Germinal center (tissue), 1 donor: ENCODE data around the gene NXPH3.
A peak's percentile ranks its signal among the peaks of the same experiment; 100 is the strongest.
"Not testable (repeated sequence)": the region's sequence is repeated elsewhere in the genome, so short reads cannot be mapped to it uniquely, and the experiment has no call there.

Source experiments
- DNase-seq: peaks from one replicate; pipeline ENCODE4 v3.0.0; 2012; ENCODE audit warnings: mixed read lengths, low spot score

NXPH3 gene

DNA sequence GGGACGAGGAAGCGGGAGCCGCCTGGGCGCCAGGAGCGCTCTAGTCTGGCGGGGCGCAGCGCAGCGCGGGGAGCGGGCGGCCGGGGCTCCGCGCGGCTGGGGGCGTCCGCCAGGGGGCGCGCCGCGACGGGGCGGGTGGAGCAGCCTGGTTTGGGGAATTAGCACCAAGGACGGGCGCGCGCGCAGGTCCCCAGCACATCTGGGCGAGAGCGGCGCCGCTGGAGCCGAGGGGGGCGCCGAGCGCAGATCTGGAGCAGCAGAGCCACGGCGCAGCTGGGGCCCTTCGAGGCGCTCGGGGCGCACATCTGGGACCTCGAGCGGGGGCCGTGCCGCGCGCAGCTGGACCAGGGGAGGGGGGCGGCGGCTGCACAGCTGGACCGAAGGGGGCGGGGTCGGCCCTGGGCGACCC lies at the start of gene NXPH3:
NXPH3 (plus strand) TSS at position 193 of the 409 bp plus-strand sequence. CDS start 349 bp downstream, outside the sequence.
- DNase-seq: peak; percentile 81

DNA sequence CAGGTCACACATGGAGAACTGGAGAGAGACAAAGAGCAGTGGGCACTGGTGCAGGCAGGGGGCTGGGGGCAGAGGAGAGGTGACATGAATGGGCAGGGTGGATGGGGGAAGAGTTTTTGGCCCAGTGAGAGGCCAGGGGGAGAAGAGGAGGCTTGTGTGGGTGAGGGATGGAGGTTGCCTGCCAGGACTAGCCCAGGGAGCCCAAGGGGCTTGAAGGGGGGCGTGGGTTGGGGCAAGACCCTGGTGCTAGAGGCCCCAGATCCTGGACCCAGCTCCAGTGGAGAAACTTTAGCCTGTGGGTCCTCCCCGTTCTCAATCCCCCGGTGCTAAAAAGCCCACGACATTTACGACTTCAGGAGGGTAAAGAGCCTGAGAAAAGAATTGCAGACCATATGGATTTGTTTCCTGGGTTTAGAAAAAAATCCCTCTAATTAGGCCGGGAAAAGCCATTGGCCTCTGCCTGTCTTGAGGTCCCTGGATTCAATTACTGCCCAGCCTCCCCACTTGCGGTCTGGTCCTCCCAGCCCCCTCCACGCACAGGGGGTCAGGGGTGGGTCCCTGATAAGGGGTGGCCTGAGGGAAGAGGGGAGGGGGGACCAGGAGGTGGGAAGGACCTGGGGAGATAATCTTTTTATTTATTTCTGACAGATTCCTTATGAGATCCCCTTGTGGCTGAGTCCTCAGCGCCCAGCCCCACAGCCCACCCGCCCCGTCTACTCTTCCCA lies 47.6 kb upstream of the NXPH3 start:
- DNase-seq: no peak

GRCh38 chr17:49528966-49529365 lies 46.7 kb upstream of the NXPH3 start:
- no peak for DNase-seq

DNA sequence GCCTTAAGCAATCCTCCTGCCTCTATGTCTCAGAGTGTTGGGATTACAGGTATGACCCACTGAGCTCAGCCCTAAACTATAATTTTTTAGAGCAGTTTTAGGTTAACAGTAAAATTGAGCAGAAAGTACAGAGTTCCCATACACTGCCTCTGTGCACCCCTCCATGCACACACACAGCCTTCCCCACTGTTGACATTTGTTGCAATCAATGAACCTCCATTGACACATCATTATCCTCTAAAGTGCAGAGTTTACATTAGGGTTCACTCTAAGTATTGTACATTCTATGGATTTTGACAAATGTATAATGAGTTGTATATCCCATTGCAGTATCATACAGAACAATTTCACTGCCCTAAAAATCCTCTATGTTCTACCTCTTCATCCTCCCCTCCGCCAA lies 45.6 kb upstream of the NXPH3 start:
- no peak for DNase-seq

- DNase-seq: no peak
These were observed 31.8 kb upstream of the NXPH3 start for GRCh38 chr17:49543860-49544259.

GRCh38 chr17:49545007-49545660 lies 30.5 kb upstream of the NXPH3 start:
- no peak for DNase-seq

DNA sequence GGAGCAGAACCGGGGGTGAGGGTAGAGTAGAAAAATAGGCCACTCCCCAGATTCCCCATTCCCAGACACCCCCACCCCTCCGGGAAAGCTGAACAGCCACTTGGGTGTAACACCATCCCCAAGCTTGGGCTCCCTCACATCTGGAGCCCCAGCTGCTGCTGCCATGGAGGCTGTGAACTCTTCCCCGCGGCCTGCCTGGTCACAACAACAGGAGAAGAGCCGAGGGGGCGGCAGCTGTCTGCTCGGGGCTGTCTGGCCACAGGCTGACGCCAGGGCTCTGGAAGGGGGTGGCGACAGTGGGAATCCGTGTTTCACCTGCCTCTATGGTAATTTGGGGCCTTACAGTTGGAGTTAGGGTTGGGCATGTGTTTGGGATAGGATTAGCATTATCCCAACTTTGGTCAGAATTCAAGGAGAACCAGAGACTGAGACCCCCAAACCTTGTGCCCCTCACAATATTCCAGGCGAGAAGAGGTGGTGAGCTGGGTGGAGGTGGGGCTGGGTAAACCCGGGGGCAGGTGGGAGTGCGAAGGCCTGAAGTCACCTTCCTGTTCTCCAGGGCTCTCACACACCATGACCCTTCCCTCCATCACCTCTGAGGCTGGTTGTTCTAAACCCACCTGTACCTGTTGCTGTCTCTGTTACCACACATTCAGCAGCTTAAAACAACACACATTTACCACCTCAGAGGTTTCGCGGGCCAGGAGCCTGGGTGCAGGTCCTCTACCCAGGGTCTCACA lies 29.7 kb upstream of the NXPH3 start:
- no peak for DNase-seq

- DNase-seq: no peak
These were observed 28.8 kb upstream of the NXPH3 start for GRCh38 chr17:49546546-49547535.

- no peak for DNase-seq
These were observed 28.1 kb upstream of the NXPH3 start for GRCh38 chr17:49547566-49547965.

GRCh38 chr17:49548051-49548505 lies 27.6 kb upstream of the NXPH3 start:
- no peak for DNase-seq

GRCh38 chr17:49548506-49549310 lies 27.0 kb upstream of the NXPH3 start:
- DNase-seq: no peak

DNA sequence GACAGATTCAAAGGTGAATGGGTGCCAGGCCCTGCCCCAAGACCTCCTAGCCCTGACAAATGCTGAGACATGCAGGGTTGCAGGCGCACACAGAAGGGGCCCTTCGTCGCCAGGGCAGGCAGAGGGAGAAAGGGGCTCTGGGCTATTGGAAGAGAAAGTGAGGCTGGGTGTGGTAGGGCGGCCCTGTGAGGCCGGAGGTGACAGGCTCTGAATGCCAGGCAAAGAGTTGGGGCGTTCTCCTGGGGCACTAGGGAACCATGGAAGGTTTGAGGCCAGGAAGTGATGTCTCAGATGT lies 26.4 kb upstream of the NXPH3 start:
- DNase-seq: no peak

- DNase-seq: no peak
These were observed 25.7 kb upstream of the NXPH3 start for GRCh38 chr17:49549691-49550678.

DNA sequence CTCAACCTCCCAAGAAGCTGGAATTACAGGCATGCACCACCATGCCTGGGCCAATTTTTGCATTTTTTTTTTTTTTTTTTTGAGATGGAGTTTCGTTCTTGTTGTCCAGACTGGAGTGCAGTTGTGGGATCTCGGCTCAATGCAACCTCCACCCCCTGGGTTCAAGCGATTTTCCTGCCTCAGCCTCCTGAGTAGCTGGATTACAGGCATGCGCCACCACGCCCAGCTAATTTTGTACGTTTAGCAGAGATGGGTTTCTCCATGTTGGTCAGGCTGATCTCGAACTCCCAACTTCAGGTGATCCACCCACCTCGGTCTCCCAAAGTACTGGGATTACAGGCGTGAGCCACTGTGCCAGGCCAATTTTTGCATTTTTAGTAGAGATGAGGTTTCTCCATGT lies 24.9 kb upstream of the NXPH3 start:
- DNase-seq: not testable (repeated sequence)

DNA sequence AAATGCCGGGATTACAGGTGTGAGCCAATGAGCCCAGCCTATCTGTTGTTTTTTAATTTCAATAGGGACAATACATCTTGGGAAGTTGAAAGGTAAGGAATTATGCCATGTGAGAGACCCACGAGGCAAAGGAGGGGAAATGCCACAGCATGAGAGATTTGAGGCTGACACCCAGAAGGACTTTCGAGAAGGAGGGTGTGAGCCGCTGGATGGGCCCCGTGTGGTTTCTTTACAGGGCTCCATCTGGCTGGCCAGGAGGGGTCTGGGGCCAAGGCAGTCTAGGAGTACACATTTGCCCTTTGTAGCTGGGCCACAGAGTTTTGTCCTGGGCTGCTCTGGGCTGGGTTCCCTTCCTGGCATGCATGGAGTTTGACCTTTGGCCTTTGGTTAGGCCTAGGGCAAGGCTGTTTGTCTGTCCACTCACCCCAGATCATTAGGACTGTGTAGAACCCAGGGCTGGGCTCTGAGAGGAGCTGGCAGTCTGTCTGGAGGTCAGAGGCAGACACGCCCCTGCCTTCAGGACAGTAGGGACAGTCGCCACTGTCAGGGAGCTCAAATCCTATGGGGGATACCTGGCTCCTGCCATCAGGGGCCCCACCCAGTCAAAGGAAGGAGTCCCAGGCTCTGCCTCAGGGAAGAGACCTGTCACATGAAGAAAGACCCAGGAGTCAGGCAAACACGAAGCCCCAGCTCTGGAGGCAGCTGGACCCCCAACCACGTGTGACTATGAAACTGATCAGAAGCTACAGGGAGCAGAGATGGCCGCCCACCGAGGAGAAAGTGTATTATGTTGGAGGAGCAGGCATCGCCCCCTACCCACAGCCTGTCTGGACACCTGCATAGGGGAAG lies 24.2 kb upstream of the NXPH3 start:
- no peak for DNase-seq

DNA sequence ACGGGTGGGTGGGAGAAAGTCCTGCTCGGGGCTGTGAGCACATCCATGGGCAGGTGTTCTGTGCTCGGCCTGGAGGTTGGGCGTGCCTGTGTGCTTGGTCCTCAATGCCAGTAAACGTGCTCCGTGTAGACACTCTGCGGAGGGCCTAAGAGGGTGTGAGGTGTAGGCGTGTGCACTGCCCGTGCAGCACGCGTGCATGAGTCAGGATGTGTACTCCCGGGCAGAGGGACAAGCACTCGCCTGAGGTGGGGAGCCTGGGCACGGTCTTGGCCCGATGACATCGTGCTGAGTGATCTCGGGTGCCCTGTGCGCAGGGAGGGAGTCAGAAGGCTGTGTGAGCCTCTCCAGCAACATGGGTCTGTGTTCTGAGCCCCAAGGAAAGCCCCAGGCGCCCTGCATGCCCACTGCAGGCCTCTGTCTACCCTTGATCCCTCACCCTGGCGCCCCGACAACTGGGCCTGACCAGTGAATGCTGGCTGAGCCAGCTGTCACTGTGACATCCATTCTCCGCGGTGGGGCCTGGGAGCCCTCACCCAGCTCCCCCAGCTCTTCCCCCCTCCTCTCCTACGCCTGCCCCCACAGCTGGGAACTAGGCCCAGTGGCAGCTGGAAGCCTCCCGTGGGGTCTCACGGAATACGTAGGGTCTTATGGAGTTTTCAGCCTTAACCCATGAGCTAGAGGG lies 23.5 kb upstream of the NXPH3 start:
- DNase-seq: no peak

GRCh38 chr17:49553676-49554335 lies 21.9 kb upstream of the NXPH3 start:
- no peak for DNase-seq
